NCI-H1105 treated with DMSO at 0.1 percent for 48 hours (cell line): ENCODE results near the gene C1orf210.
A peak's percentile ranks its signal among the peaks of the same experiment; 100 is the strongest.

Experiments
- DNase-seq: peaks from one replicate; lab custom pipeline; 2025; lab: John Stamatoyannopoulos, UW

The C1orf210 gene

DNA sequence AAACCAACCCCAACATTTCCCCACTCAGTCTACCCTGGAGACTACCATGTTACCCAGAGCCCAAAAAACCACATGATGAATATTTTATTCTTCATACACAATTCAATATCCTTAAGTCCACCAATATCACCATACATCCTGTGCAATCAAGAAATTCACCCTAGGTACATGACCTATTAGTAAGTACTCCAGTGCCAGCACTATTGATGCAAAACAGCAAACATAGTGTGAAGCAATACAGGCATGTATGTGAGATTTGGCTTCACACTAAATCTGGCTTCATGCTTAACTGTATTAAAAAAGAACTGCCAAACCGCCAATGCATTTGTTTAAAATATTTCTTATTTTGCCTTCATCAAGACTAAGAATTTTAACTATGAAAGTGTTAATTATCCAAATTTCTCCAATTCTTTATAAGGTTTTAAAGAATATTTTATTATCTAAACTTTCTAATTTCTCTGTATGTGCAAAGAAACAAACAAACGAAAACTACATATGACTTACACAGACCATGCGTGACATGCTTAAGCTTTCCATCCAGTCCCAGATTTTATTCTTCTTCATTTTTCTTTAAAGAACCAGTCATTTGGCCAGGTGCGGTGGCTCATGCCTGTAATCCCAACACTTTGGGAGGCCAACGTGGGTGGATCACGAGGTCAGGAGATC is 38.0 kb downstream of the C1orf210 start:
- DNase-seq = no peak

DNA sequence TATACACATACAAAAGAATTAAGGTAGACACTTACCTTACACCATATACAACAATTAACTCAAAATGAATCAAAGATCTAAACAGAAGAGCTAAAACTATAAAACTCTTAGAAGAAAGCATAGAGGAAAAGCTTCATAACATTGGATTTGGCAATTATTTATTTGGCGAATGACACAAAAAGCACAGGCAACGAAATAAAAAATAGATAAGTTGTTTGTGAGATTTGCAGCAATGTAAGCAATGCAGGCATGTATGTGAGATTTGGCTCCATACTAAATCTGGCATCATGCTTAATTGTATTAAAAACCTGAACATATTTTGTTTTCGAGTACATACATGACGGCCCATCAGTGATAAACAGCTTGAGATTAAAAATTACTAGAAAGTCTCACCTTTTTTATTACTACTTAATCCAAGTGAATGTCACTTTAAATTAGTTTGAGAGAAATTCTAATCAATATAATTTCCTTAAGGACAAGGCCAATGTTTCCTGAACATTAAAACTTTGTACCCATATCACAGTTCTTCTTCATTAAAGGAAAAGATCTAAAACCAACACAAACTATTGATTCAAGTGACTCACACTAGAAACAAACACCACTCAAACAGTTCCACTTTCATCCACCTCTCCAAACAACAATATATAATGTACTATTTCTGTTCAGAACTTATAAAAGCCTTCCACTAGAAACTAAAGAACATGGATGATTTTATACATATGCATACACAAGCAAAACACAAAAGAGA is 38.7 kb downstream of the C1orf210 start:
- DNase-seq = no peak

DNA sequence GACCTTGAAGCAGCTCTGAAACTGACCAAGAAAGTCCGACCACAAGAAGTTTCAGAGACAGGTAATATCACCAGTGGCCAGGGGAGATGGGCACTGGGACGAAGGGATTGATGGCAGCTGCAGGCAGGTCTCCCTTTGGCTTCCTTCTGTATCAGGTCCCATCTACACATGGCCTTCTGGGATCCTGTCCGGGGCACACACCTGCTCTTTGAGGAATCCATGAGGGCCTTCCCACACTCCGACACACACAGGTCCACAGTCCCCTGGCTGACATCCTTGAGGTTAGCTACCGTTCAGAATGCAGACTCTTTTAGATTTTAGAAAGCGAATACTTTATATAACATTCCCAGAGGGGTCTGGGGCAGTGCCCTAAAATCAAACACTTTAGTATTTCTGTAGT is 42.1 kb downstream of the C1orf210 start:
- DNase-seq = no peak

DNA sequence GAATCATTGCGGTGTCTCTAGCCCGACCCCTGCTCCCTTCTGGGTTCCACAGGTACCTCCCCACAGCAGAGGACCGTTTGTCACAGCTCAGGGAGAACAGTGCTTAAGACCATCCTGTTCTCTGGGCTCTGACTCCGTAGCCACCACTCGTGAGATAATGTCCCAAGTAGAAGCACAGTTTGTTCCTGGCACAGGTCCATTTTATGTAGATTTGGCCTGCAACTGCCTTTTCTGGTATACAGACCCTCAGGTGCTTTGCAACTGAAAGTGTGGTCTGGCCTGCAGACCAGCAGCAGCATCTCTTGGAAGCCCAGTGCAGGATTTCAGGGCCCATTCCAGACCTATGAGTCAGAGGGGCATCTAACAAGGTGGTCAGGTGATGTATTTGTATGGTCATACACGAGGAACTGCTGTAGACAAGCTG is 44.0 kb downstream of the C1orf210 start:
- no peak for DNase-seq

DNA sequence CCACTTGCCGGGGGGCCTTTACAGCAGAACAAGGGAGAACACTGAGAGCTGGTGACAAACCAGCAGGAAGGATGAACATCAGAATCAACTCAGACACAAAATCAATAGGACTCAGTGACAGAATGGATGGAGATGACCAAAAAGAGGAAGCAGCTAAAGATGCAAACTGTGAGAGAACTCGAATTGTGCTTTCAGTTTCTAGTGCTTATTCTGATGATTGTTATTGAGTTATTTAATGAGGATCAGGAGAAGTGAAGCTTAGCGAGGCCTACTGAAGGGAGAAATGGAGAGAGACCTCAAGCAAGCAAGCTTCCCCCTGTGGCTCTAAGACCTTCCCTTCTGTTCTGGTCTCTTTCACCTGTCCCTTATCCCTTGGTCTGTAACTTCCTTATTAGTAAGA is 45.9 kb downstream of the C1orf210 start:
- DNase-seq = no peak

DNA sequence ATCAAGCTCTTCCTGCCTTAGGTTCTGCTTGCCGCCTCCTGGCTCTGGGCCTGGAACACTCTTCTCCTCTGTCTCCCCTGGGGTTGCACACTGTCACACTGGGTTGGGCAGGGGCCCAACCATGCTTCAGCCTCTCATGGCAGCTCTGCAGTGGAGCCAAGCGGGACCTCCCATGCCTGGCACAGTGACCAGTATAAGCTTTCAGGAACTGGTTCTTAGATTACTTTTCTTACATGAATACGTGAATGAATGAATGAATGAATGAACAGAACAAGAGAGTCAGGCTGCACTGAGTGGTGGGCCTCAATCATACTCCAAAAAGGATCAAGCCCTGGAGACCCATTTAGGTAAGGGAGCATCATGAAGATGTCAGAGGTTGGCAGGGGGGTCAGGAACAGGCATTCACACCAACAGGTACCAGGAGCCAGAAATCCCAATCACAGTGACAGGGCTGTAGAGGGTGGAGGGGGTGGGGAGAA is 46.4 kb downstream of the C1orf210 start:
- no peak for DNase-seq

DNA sequence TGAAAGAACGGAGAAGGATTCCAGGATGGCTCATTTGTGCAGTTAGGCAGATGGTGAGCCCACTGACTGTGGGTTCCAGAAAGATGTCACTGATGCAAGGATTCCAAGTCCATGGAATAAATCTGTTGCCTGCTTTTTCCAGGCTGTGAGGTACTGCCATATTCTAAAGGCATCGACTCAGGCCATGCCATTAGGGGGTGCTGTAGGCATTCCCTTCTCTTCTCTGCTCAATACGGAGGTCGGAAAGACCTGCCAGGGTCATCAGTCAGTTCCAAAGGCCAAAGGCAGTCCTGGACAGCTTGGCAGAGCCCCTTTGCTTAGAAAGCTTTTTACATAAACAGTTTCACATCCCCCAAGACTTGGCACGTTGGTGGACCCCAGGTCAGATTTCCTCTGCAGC is 47.3 kb downstream of the C1orf210 start:
- DNase-seq = peak; percentile 58

DNA sequence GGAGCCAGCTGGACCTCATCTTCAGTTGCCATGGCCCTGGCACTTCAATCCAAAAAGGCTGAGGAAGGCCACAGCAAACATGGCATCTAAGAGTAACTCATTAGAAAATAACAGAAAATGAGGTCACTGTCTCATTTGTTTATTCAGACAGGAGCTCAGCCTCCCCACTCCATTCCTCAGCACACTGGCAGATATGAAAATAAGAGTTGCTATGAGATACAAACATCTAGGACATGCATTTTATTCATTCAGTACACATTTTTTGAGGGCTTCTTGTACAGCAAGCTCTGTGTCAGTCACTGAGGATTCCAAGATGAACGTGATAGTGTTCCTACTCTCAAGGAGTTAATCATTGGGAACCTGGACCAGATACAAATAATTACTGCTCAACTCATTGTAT is 48.3 kb downstream of the C1orf210 start:
- DNase-seq = no peak

DNA sequence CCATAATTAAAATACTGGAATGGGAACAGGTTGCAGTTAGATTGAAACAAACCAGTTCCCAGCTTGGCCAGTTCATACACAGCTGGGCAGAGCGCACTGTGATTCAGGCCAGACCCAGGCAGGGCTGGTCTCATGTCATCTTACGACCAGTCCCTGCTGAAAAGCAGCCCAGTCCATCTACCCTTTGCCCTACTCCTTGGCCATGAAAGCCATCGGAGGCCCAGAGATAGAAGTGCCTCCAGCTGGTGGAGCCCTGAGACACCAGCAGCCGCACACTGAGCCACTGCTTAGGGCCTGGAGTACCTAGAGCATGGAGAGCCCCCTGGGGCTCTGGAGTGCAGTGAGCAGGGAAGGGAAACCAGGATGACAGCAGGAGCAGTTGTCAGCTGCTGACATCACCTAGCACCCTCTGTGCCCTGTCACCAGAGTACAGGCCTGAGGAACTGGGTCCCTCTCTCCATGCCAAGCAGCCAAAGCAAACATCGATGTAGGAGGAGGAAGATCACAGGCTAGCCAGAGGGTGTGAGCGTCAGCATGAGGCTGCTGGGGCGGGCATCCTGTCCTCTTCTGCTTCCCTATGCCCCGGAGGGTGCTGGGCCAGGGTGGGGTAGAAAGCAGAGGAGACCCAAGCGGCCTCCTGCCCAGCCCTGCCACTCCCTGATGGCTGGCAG is 49.8 kb downstream of the C1orf210 start:
- no peak for DNase-seq

DNA sequence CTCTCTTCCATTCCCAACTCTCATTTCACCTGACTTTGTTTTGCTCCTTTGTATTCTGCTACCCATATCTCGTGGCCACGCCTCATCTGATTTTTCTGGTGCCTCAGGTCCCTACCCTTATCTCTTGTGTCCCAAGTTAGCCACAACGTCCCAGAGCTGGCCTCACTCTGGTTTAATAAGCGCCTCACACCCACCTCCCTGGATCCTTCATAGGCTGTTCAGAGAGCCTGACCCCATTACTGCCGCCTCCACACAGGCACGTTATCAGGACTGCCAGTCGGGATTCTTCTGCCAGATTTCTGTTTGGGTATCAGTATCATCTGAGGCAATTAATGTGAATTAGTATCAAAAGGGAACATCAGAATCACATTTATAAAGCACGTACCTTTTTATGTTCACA is 50.3 kb downstream of the C1orf210 start:
- no peak for DNase-seq

DNA sequence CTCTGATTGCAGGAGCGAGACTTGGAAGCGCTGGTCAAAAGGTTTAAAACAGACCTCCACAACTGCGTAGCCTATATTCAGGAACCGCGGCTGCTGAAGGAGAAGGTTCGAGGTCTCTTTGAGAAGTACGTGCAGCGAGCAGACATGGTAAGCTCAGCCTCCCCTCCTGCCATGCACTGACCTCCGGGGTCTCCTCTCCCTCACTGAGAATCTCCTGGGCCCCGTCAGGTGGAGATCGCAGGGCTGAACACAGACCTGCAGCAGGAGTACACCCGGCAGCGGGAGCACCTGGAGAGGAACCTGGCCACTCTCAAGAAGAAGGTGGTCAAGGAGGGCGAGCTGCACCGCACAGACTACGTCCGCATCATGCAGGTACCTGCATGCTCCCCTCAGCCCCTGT is 51.1 kb downstream of the C1orf210 start:
- no peak for DNase-seq

DNA sequence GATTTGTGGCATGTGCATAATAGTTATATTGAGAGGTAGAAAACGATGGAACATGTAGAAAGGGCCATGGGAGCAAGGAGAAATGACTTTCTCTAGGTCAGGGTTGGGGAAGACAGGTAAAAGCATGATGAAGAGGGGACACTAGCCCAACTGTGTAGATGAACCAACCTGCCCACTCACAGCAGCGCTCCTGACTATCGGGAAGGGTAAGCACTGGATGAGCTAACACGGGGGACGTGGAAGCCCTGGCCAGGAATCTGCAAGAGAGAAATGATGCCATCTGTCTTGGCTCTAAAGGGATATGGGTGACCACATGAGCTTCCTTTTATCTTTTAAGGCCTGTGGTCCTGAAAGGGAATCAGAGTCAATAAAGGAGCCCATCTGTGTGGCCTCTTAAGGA is 51.8 kb downstream of the C1orf210 start:
- DNase-seq = no peak

DNA sequence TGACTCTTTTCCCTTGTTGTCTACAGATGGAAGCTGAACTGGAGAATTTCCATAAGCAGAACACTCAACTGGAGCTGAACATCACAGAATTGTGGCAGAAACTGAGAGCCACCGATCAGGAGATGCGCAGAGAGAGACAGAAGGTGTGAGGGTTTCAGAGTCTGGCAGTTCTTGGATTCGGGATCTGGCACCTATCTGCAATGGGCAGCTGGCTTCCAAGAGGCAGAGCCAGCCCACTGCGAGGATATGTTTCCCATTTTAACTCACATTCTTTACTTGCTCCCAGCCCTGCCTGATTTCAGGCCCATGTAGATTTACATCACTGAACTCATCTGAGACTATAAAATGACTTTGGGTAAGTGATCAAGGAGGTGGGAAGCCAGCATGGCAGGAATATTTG is 52.9 kb downstream of the C1orf210 start:
- no peak for DNase-seq

DNA sequence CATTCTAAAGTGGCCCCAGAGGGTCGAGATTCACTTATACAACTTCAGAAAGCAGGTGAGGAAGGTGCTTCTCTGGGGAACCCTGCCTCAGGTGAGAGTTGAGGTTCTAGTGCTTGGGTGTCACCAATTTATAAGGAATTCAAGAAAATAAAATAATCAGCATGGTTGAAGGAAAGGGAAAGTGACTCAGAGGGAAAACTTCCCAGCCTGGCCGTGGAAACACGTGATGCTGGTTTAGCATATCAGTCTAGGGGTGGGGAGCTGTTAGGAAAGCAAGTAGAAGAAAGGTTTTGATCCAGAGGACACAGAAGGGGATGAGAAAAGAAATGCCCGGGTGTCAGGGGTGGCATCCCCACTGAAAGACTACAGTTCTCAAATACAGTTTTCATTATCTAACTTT is 53.3 kb downstream of the C1orf210 start:
- DNase-seq = no peak
